Calu3 (cell line): ENCODE results near the gene CPXM1. TPM values are rescaled to one million over a fixed set of nuclear protein-coding genes. Genes with fewer than 3 reads are reported as not detected.
A peak's percentile ranks its signal among the peaks of the same experiment; 100 is the strongest.

Source experiments
- BruUV-seq: library from RNA; stranded (reverse); fragments of 400-500 nt; replicated peaks from 2 replicates; lab custom pipeline; 2021; lab: Mats Ljungman, UMichigan
- CTCF ChIA-PET: fragments of 300-600 bp; sonication (Branson Sonifier 250); formaldehyde crosslinking; loops from one replicate; lab custom pipeline; 2022; ENCODE audit warnings: antibody characterized with exemption; lab: Charles Lee
- DNase-seq: peaks from one replicate; pipeline ENCODE4 v3.0.0; 2022
- H3K27ac Mint-ChIP-seq: one replicate; pipeline ENCODE4 v1.8.0; 2022; ENCODE audit warnings: mixed read lengths; ENCODE audit not compliant: unreplicated experiment
- H3K27me3 Mint-ChIP-seq: one replicate; pipeline ENCODE4 v1.8.0; 2022; ENCODE audit warnings: mixed read lengths; ENCODE audit not compliant: unreplicated experiment
- H3K36me3 Mint-ChIP-seq: one replicate; pipeline ENCODE4 v1.8.0; 2022; ENCODE audit warnings: mild to moderate bottlenecking, moderate library complexity, mixed read lengths; ENCODE audit not compliant: insufficient read depth, unreplicated experiment
- H3K4me1 Mint-ChIP-seq: one replicate; pipeline ENCODE4 v1.8.0; 2022; ENCODE audit warnings: mild to moderate bottlenecking, low read depth, mixed read lengths; ENCODE audit not compliant: unreplicated experiment
- H3K4me3 Mint-ChIP-seq: one replicate; pipeline ENCODE4 v1.8.0; 2022; ENCODE audit warnings: mild to moderate bottlenecking, low read depth, moderate library complexity, mixed read lengths; ENCODE audit not compliant: unreplicated experiment
- H3K9me3 Mint-ChIP-seq: one replicate; pipeline ENCODE4 v1.8.0; 2022; ENCODE audit warnings: low read depth, mixed read lengths; ENCODE audit not compliant: unreplicated experiment
- CTCF ChIP-seq: fragments of 200-600 bp; IDR thresholded peaks from one replicate; pipeline ENCODE4 v1.8.0; 2022; ENCODE audit warnings: antibody characterized with exemption; ENCODE audit not compliant: unreplicated experiment
- intact Hi-C: fragments of 100-400 bp; cut with micrococcal nuclease; formaldehyde crosslinking; loops from one replicate; pipeline ENCODE4 v1.10.0; 2022; ENCODE audit not compliant: unreplicated experiment
- total RNA-seq: library from RNA; stranded (reverse); gene quantifications from 2 replicates; pipeline ENCODE4 v1.2.3, GENCODE V29; 2022

The CPXM1 gene
- total RNA-seq, 1 experiment from 2014 or later: 0.14 TPM

GRCh38 chr20:2838847-2839671, 38.6 kb upstream of the CPXM1 start:
- Mint-ChIP-seq H3K27me3 (no peaks in the 10 kb centered on the region), H3K27ac (peak overlapping the region; percentile 48), H3K4me3 (peak overlapping the region; percentile 90), H3K4me1 (peaks cover 8% of the 10 kb centered on the region), H3K36me3 (peaks cover 36% of the 10 kb centered on the region), H3K9me3 (no peaks in the 10 kb centered on the region)
- CTCF ChIA-PET: no interaction called here
- TSS peak; percentile 23 for BruUV-seq
- no peak for DNase-seq
- TF ChIP-seq CTCF: no peak
- intact Hi-C loops: no loop called here

- Mint-ChIP-seq H3K27me3 (no peaks in the 10 kb centered on the region), H3K36me3 (peaks cover 36% of the 10 kb centered on the region), H3K9me3 (no peaks in the 10 kb centered on the region), H3K4me3 (no peak overlapping the region), H3K4me1 (peaks cover 8% of the 10 kb centered on the region), H3K27ac (no peak overlapping the region)
- intact Hi-C loops: no loop called here
- CTCF ChIA-PET: no interaction called here
- TF ChIP-seq CTCF: no peak
- BruUV-seq: no TSS peak
- no peak for DNase-seq
Observed at GRCh38 chr20:2838170-2838797, 37.9 kb upstream of the CPXM1 start.

- no peak overlapping the region for H3K4me3 Mint-ChIP-seq
- TF ChIP-seq CTCF: no peak
- intact Hi-C loops: no loop called here
- H3K27ac Mint-ChIP-seq: no peak overlapping the region
- peaks cover 8% of the 10 kb centered on the region for H3K4me1 Mint-ChIP-seq
- no TSS peak for BruUV-seq
- DNase-seq: no peak
- H3K36me3 Mint-ChIP-seq: peaks cover 36% of the 10 kb centered on the region
- CTCF ChIA-PET: no interaction called here
- H3K9me3 Mint-ChIP-seq: no peaks in the 10 kb centered on the region
- no peaks in the 10 kb centered on the region for H3K27me3 Mint-ChIP-seq
Observed at GRCh38 chr20:2837221-2837960, 37.0 kb upstream of the CPXM1 start.

GRCh38 chr20:2836035-2836434, 35.6 kb upstream of the CPXM1 start:
- intact Hi-C loops: no loop called here
- peaks cover 8% of the 10 kb centered on the region for H3K4me1 Mint-ChIP-seq
- peaks cover 30% of the 10 kb centered on the region for H3K36me3 Mint-ChIP-seq
- no TSS peak for BruUV-seq
- no peaks in the 10 kb centered on the region for H3K9me3 Mint-ChIP-seq
- H3K27me3 Mint-ChIP-seq: no peaks in the 10 kb centered on the region
- no peak for TF ChIP-seq CTCF
- CTCF ChIA-PET: no interaction called here
- no peak overlapping the region for H3K27ac Mint-ChIP-seq
- H3K4me3 Mint-ChIP-seq: no peak overlapping the region
- no peak for DNase-seq
